Adipocyte (in vitro differentiated cells): ENCODE measurements around the gene PTP4A1.
A peak's percentile ranks its signal among the peaks of the same experiment; 100 is the strongest.

Source experiments
- DNase-seq: peaks from one replicate; pipeline ENCODE4 v3.0.0-alpha.2; 2015; ENCODE audit warnings: low read depth
- H3K27me3 ChIP-seq: replicated peaks from 2 replicates; pipeline ENCODE4 v1.7.0; 2013; ENCODE audit warnings: mild to moderate bottlenecking, low read length, moderate library complexity; ENCODE audit not compliant: control insufficient read depth, insufficient read depth
- H3K36me3 ChIP-seq: 2 replicates; pipeline ENCODE4 v1.7.0; 2013; ENCODE audit warnings: low read length, mild to moderate bottlenecking, moderate library complexity; ENCODE audit not compliant: control insufficient read depth, insufficient read depth, severe bottlenecking
- H3K4me1 ChIP-seq: 2 replicates; pipeline ENCODE4 v1.7.0; 2013; ENCODE audit warnings: mild to moderate bottlenecking, low read length, moderate library complexity; ENCODE audit not compliant: control insufficient read depth, insufficient read depth
- H3K4me3 ChIP-seq: 2 replicates; pipeline ENCODE4 v1.7.0; 2013; ENCODE audit warnings: mild to moderate bottlenecking, low read length, moderate library complexity
- H3K9ac ChIP-seq: 2 replicates; pipeline ENCODE4 v1.7.0; 2013; ENCODE audit warnings: mild to moderate bottlenecking, low read length, moderate library complexity
- H3K9me3 ChIP-seq: 2 replicates; pipeline ENCODE4 v1.7.0; 2013; ENCODE audit warnings: mild to moderate bottlenecking, low read length, moderate library complexity; ENCODE audit not compliant: control insufficient read depth

PTP4A1 gene

GRCh38 chr6:63573899-63574553 lies 1.7 kb downstream of the PTP4A1 start:
- Histone ChIP-seq H3K36me3 (peaks cover 28% of the 10 kb centered on the region), H3K9ac (peak overlapping the region; percentile 97), H3K4me1 (peaks cover 32% of the 10 kb centered on the region), H3K9me3 (no peaks in the 10 kb centered on the region), H3K27me3 (no peaks in the 10 kb centered on the region), H3K4me3 (peak overlapping the region; percentile 88)
- peak; percentile 79 for DNase-seq

- DNase-seq = no peak
- Histone ChIP-seq H3K9ac (peak overlapping the region; percentile 97), H3K36me3 (peaks cover 33% of the 10 kb centered on the region), H3K4me1 (peaks cover 32% of the 10 kb centered on the region), H3K9me3 (no peaks in the 10 kb centered on the region), H3K27me3 (no peaks in the 10 kb centered on the region), H3K4me3 (peak overlapping the region; percentile 88)
Measured at GRCh38 chr6:63574554-63574900, 2.2 kb downstream of the PTP4A1 start.

- no peak for DNase-seq
- Histone ChIP-seq H3K4me3 (peak overlapping the region; percentile 34), H3K36me3 (peaks cover 50% of the 10 kb centered on the region), H3K27me3 (no peaks in the 10 kb centered on the region), H3K9ac (peak overlapping the region; percentile 52), H3K4me1 (peaks cover 45% of the 10 kb centered on the region), H3K9me3 (no peaks in the 10 kb centered on the region)
Measured at GRCh38 chr6:63576147-63576772, 4.0 kb downstream of the PTP4A1 start.

GRCh38 chr6:63576985-63577712 lies 4.9 kb downstream of the PTP4A1 start:
- DNase-seq = no peak
- H3K9ac ChIP-seq = no peak overlapping the region
- no peaks in the 10 kb centered on the region for H3K27me3 ChIP-seq
- H3K4me1 ChIP-seq = peaks cover 40% of the 10 kb centered on the region
- H3K4me3 ChIP-seq = no peak overlapping the region
- H3K9me3 ChIP-seq = no peaks in the 10 kb centered on the region
- H3K36me3 ChIP-seq = peaks cover 59% of the 10 kb centered on the region

- no peaks in the 10 kb centered on the region for H3K9me3 ChIP-seq
- H3K36me3 ChIP-seq = peaks cover 74% of the 10 kb centered on the region
- no peak overlapping the region for H3K9ac ChIP-seq
- DNase-seq = no peak
- peaks cover 40% of the 10 kb centered on the region for H3K4me1 ChIP-seq
- H3K4me3 ChIP-seq = no peak overlapping the region
- H3K27me3 ChIP-seq = no peaks in the 10 kb centered on the region
Measured at GRCh38 chr6:63578757-63579156, 6.5 kb downstream of the PTP4A1 start.

GRCh38 chr6:63579937-63580703 lies 7.8 kb downstream of the PTP4A1 start:
- Histone ChIP-seq H3K4me3 (no peak overlapping the region), H3K27me3 (no peaks in the 10 kb centered on the region), H3K36me3 (peaks cover 79% of the 10 kb centered on the region), H3K4me1 (peaks cover 32% of the 10 kb centered on the region), H3K9me3 (no peaks in the 10 kb centered on the region), H3K9ac (no peak overlapping the region)
- DNase-seq = no peak

GRCh38 chr6:63580704-63580961 lies 8.4 kb downstream of the PTP4A1 start:
- Histone ChIP-seq H3K9ac (no peak overlapping the region), H3K36me3 (peaks cover 79% of the 10 kb centered on the region), H3K4me1 (peaks cover 27% of the 10 kb centered on the region), H3K9me3 (no peaks in the 10 kb centered on the region), H3K27me3 (no peaks in the 10 kb centered on the region), H3K4me3 (no peak overlapping the region)
- no peak for DNase-seq

- Histone ChIP-seq H3K4me1 (peaks cover 20% of the 10 kb centered on the region), H3K9me3 (no peaks in the 10 kb centered on the region), H3K4me3 (no peak overlapping the region), H3K36me3 (peaks cover 76% of the 10 kb centered on the region), H3K27me3 (no peaks in the 10 kb centered on the region), H3K9ac (no peak overlapping the region)
- DNase-seq = no peak
Measured at GRCh38 chr6:63581355-63582013, 9.2 kb downstream of the PTP4A1 start.

GRCh38 chr6:63582579-63583231 lies 10.4 kb downstream of the PTP4A1 start:
- Histone ChIP-seq H3K36me3 (peaks cover 64% of the 10 kb centered on the region), H3K4me3 (no peak overlapping the region), H3K9me3 (no peaks in the 10 kb centered on the region), H3K9ac (no peak overlapping the region), H3K27me3 (no peaks in the 10 kb centered on the region), H3K4me1 (peaks cover 15% of the 10 kb centered on the region)
- DNase-seq = no peak

- Histone ChIP-seq H3K9me3 (no peaks in the 10 kb centered on the region), H3K36me3 (peaks cover 50% of the 10 kb centered on the region), H3K4me1 (peaks cover 12% of the 10 kb centered on the region), H3K9ac (no peak overlapping the region), H3K4me3 (no peak overlapping the region), H3K27me3 (no peaks in the 10 kb centered on the region)
- DNase-seq = no peak
Measured at GRCh38 chr6:63584125-63584514, 11.8 kb downstream of the PTP4A1 start.
